ENCODE measurements around the gene SLC4A5. TPM values are rescaled to one million over a fixed set of nuclear protein-coding genes. Genes with fewer than 3 reads are reported as not detected.

SLC4A5 gene
- total and polyA plus RNA-seq, 8 donors, result 0.12 to 4.8 (median 0.58) TPM; not detected in 1

DNA sequence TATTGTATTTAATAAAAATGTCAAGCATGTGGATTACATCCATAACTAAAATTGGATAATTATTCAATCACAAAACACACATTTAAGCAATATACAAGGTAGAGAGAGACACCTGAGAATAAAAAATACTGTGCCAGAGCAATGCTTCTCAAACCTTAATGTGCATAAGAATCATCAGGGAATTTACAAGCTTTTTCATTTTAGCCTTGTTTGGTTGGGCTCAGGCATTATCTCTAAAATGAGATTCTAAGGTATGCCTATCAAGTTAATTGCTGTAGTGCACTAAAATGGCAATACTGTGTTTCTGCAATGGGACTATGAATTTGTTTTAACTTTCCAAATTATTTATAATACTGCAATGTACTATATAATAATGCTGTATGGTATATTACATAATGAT, 165.5 kb downstream of the SLC4A5 start:
- TF ChIP-seq POLR2A (IDR thresholded peaks at IDR 0.05), result no peak
- TF ChIP-seq, protein P1, sequence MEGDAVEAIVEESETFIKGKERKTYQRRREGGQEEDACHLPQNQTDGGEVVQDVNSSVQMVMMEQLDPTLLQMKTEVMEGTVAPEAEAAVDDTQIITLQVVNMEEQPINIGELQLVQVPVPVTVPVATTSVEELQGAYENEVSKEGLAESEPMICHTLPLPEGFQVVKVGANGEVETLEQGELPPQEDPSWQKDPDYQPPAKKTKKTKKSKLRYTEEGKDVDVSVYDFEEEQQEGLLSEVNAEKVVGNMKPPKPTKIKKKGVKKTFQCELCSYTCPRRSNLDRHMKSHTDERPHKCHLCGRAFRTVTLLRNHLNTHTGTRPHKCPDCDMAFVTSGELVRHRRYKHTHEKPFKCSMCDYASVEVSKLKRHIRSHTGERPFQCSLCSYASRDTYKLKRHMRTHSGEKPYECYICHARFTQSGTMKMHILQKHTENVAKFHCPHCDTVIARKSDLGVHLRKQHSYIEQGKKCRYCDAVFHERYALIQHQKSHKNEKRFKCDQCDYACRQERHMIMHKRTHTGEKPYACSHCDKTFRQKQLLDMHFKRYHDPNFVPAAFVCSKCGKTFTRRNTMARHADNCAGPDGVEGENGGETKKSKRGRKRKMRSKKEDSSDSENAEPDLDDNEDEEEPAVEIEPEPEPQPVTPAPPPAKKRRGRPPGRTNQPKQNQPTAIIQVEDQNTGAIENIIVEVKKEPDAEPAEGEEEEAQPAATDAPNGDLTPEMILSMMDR (IDR thresholded peaks at IDR 0.05), result no peak
- TF ChIP-seq POLR2AphosphoS5 (IDR thresholded peaks at IDR 0.05), result no peak
- TF ChIP-seq EP300 (IDR thresholded peaks at IDR 0.05), result no peak
- H3K4me1 ChIP-seq, result peaks cover 16 to 48% (median 33%) of the 10 kb centered on the region in 4 donors
- H3K27ac ChIP-seq, result peak overlapping the region in 4 of 5 donors; percentile 97 to 98 (median 98)
- H3K9me3 ChIP-seq, result no peaks in the 10 kb centered on the region
- H3K27me3 ChIP-seq, result no peaks in the 10 kb centered on the region
- DNase-seq, result no peak
- intact Hi-C loops (cut with DNase I; ENCODE audit: low total_unique reads), result no loop called here
- H3K4me3 ChIP-seq, result peak overlapping the region; percentile 83 to 98 (median 91)
- peaks cover 0 to 4% (median 2%) of the 10 kb centered on the region in 4 donors for H3K36me3 ChIP-seq

DNA sequence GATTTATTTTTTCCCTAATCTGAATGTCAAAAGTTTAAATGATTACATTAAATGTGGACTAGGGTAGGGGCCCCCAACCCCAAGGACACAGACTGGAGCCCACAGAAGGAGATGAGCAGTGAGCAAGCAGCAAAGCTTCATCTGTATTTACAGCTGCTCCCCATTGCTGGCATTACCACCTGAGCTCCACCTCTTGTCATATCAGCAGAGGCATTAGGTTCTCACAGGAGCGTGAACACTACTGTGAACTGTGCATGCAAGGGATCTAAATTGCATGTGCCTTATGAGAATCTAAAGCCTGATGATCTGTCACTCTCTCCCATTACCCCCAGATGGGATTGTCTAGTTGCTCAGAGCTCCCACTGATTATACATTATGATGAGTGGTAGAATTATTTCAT, 168.3 kb downstream of the SLC4A5 start:
- Histone ChIP-seq H3K4me1 (peaks cover 16 to 56% (median 35%) of the 10 kb centered on the region in 4 donors), H3K27me3 (no peaks in the 10 kb centered on the region), H3K9me3 (no peaks in the 10 kb centered on the region), H3K27ac (no peak overlapping the region), H3K4me3 (no peak overlapping the region), H3K36me3 (peaks cover 17 to 32% (median 29%) of the 10 kb centered on the region in 4 donors)
- WGBS, 5 donors, result 80 to 95% (median 82%) methylated on average over 1 of the region's 1 CpG
- intact Hi-C loops (cut with DNase I; ENCODE audit: low total_unique reads), result no loop called here
- TF ChIP-seq, protein P1 (IDR thresholded peaks at IDR 0.05), result no peak
- TF ChIP-seq POLR2A (IDR thresholded peaks at IDR 0.05) (no peak), EP300 (IDR thresholded peaks at IDR 0.05) (no peak), POLR2AphosphoS5 (IDR thresholded peaks at IDR 0.05) (no peak)
- DNase-seq, result no peak

DNA sequence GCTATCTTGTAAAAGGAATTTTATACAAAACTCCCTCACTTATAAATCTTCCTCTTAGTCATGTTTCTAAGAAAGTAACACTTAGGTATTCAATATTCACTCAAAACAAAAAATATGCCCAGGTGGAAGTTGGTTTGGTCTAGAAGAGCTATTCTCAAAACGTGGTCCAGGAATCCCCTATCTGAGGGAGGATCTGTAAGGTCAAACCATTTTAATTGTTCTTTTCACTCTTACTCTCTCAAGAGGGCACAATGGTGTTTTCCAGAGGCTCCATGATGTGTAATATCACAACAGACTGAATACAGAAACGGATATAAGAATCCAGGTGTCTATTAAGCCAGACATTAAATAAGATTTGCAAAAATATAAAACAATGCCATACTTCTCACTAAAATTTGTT, 174.5 kb downstream of the SLC4A5 start:
- Histone ChIP-seq H3K9me3 (peaks cover 0 to 5% (median 0%) of the 10 kb centered on the region in 4 donors), H3K27me3 (no peaks in the 10 kb centered on the region), H3K4me3 (no peak overlapping the region), H3K36me3 (peaks cover 56 to 90% (median 87%) of the 10 kb centered on the region in 4 donors), H3K27ac (no peak overlapping the region), H3K4me1 (peaks cover 0 to 28% (median 4%) of the 10 kb centered on the region in 4 donors)
- intact Hi-C loops (cut with DNase I; ENCODE audit: low total_unique reads), result no loop called here
- TF ChIP-seq, protein P1 (IDR thresholded peaks at IDR 0.05), result no peak
- TF ChIP-seq EP300 (IDR thresholded peaks at IDR 0.05), result no peak
- no peak for TF ChIP-seq POLR2A (IDR thresholded peaks at IDR 0.05)
- no peak for TF ChIP-seq POLR2AphosphoS5 (IDR thresholded peaks at IDR 0.05)
- 60 to 78% (median 67%) methylated on average over 2 of the region's 2 CpGs for WGBS, 5 donors
- DNase-seq, result no peak

Small RNA genes within 50 kb of the gene (small RNA-seq; reads per million reads assigned to genes)
- gene RNU6-542P, result 0 reads per million in 4 donors
- 0 reads per million in 4 donors for gene TAF13P2

Other genes with a start within 250 kb of the SLC4A5 start
- gene BOLA3, start 195.5 kb downstream of the SLC4A5 start, total RNA-seq, result 100 to 1,000 TPM in 2 of 5 donors, 10 to 100 TPM in 2, not detected in 1; 13.3 to 310 (median 65.8) TPM
- 100 to 1,000 TPM in 1 of 3 donors, 10 to 100 TPM in 2; 57.3 to 129 (median 94.1) TPM for gene BOLA3, start 195.5 kb downstream of the SLC4A5 start, polyA plus RNA-seq
- gene MOB1A, start 164.5 kb downstream of the SLC4A5 start, total RNA-seq, result 100 to 1,000 TPM in 2 of 5 donors, 10 to 100 TPM in 3; 58.9 to 127 (median 74.1) TPM
- 10 to 100 TPM; 22.4 to 38.2 (median 30.7) TPM for gene MOB1A, start 164.5 kb downstream of the SLC4A5 start, polyA plus RNA-seq
- gene MTHFD2, start 144.8 kb downstream of the SLC4A5 start, total RNA-seq, result 10 to 100 TPM in 3 of 5 donors, 1 to 10 TPM in 2; 4.3 to 51.3 (median 37.7) TPM
- gene MTHFD2, start 144.8 kb downstream of the SLC4A5 start, polyA plus RNA-seq, result 10 to 100 TPM; 34.1 to 54.1 (median 42.1) TPM
- 100 to 1,000 TPM in 3 of 5 donors, 10 to 100 TPM in 2; 71.2 to 181 (median 122) TPM for gene DCTN1, start 36.9 kb upstream of the SLC4A5 start, total RNA-seq
- 10 to 100 TPM; 65.8 to 92.6 (median 83.5) TPM for gene DCTN1, start 36.9 kb upstream of the SLC4A5 start, polyA plus RNA-seq
- gene C2orf81, start 78.2 kb upstream of the SLC4A5 start, total RNA-seq, result 1 to 10 TPM in 2 of 5 donors, not detected in 3; 2.7 to 3.5 TPM
- 1 to 10 TPM; 1.7 to 2.2 (median 2.1) TPM for gene C2orf81, start 78.2 kb upstream of the SLC4A5 start, polyA plus RNA-seq
- 1 to 10 TPM in 4 of 5 donors, not detected in 1; 3.5 to 9.8 (median 7.3) TPM for gene WDR54, start 78.3 kb upstream of the SLC4A5 start, total RNA-seq
- gene WDR54, start 78.3 kb upstream of the SLC4A5 start, polyA plus RNA-seq, result 10 to 100 TPM; 10.5 to 12.8 (median 12.5) TPM
- 100 to 1,000 TPM in 2 of 5 donors, 10 to 100 TPM in 3; 16.5 to 125 (median 27.4) TPM for gene RTKN, start 98.5 kb upstream of the SLC4A5 start, total RNA-seq
- 10 to 100 TPM; 10.8 to 27.3 (median 23.2) TPM for gene RTKN, start 98.5 kb upstream of the SLC4A5 start, polyA plus RNA-seq
- gene INO80B, start 111.7 kb upstream of the SLC4A5 start, total RNA-seq, result 10 to 100 TPM in 2 of 5 donors, 1 to 10 TPM in 2, not detected in 1; 4.7 to 44.5 (median 11.1) TPM
- 10 to 100 TPM; 32.2 to 52.2 (median 51.9) TPM for gene INO80B, start 111.7 kb upstream of the SLC4A5 start, polyA plus RNA-seq
- 10 to 100 TPM in 4 of 5 donors, 1 to 10 TPM in 1; 1.8 to 59.4 (median 21.7) TPM for gene WBP1, start 115.0 kb upstream of the SLC4A5 start, total RNA-seq
- gene WBP1, start 115.0 kb upstream of the SLC4A5 start, polyA plus RNA-seq, result 10 to 100 TPM; 78.9 to 82.4 (median 82.3) TPM
- 100 to 1,000 TPM in 1 of 5 donors, 10 to 100 TPM in 4; 17.5 to 130 (median 65.8) TPM for gene MOGS, start 122.0 kb upstream of the SLC4A5 start, total RNA-seq
- 10 to 100 TPM; 15.6 to 32.2 (median 30.4) TPM for gene MOGS, start 122.0 kb upstream of the SLC4A5 start, polyA plus RNA-seq
- 100 to 1,000 TPM in 2 of 5 donors, 10 to 100 TPM in 2, 1 to 10 TPM in 1; 4.6 to 335 (median 18.0) TPM for gene MRPL53, start 129.3 kb upstream of the SLC4A5 start, total RNA-seq
- gene MRPL53, start 129.3 kb upstream of the SLC4A5 start, polyA plus RNA-seq, result 100 to 1,000 TPM in 1 of 3 donors, 10 to 100 TPM in 2; 74.0 to 108 (median 88.6) TPM
- gene CCDC142, start 139.6 kb upstream of the SLC4A5 start, total RNA-seq, result 10 to 100 TPM; 19.1 to 78.2 (median 51.3) TPM
- 1 to 10 TPM; 3.2 to 3.4 (median 3.2) TPM for gene CCDC142, start 139.6 kb upstream of the SLC4A5 start, polyA plus RNA-seq
- 10 to 100 TPM in 4 of 5 donors, 1 to 10 TPM in 1; 4.7 to 91.2 (median 20.5) TPM for gene TTC31, start 139.7 kb upstream of the SLC4A5 start, total RNA-seq
- 10 to 100 TPM; 10.5 to 11.4 (median 10.8) TPM for gene TTC31, start 139.7 kb upstream of the SLC4A5 start, polyA plus RNA-seq
- gene LBX2, start 156.2 kb upstream of the SLC4A5 start, total RNA-seq, result 1 to 10 TPM in 2 of 5 donors, not detected in 3; 1.1 to 2.6 TPM
- gene LBX2, start 156.2 kb upstream of the SLC4A5 start, polyA plus RNA-seq, result 1 to 10 TPM; 1.1 to 2.3 (median 1.2) TPM
- gene PCGF1, start 164.3 kb upstream of the SLC4A5 start, total RNA-seq, result 10 to 100 TPM in 2 of 5 donors, 1 to 10 TPM in 3; 1.9 to 49.6 (median 6.4) TPM
- 10 to 100 TPM; 14.7 to 20.8 (median 18.1) TPM for gene PCGF1, start 164.3 kb upstream of the SLC4A5 start, polyA plus RNA-seq
- gene TLX2, start 171.0 kb upstream of the SLC4A5 start, total RNA-seq, result under 1 TPM in 1 of 5 donors, not detected in 4; 0.73 TPM
- gene TLX2, start 171.0 kb upstream of the SLC4A5 start, polyA plus RNA-seq, result under 1 TPM in 1 of 3 donors, not detected in 2; 0.28 TPM
- gene DQX1, start 182.8 kb upstream of the SLC4A5 start, total RNA-seq, result 10 to 100 TPM in 4 of 5 donors, 1 to 10 TPM in 1; 6.6 to 42.6 (median 22.8) TPM
- gene DQX1, start 182.8 kb upstream of the SLC4A5 start, polyA plus RNA-seq, result 1 to 10 TPM; 2.1 to 5.3 (median 4.1) TPM
- 100 to 1,000 TPM in 4 of 5 donors, 10 to 100 TPM in 1; 74.4 to 244 (median 173) TPM for gene AUP1, start 186.3 kb upstream of the SLC4A5 start, total RNA-seq
- 100 to 1,000 TPM in 2 of 3 donors, 10 to 100 TPM in 1; 97.9 to 235 (median 139) TPM for gene AUP1, start 186.3 kb upstream of the SLC4A5 start, polyA plus RNA-seq
- 10 to 100 TPM in 4 of 5 donors, 1 to 10 TPM in 1; 7.6 to 60.0 (median 23.7) TPM for gene HTRA2, start 186.5 kb upstream of the SLC4A5 start, total RNA-seq
- gene HTRA2, start 186.5 kb upstream of the SLC4A5 start, polyA plus RNA-seq, result 10 to 100 TPM; 24.4 to 31.2 (median 25.5) TPM
- gene LOXL3, start 210.5 kb upstream of the SLC4A5 start, total RNA-seq, result 10 to 100 TPM in 2 of 5 donors, 1 to 10 TPM in 2, under 1 TPM in 1; 0.89 to 49.0 (median 5.0) TPM
- gene LOXL3, start 210.5 kb upstream of the SLC4A5 start, polyA plus RNA-seq, result 1 to 10 TPM in 2 of 3 donors, under 1 TPM in 1; 0.76 to 1.6 (median 1.1) TPM
- gene DOK1, start 211.3 kb upstream of the SLC4A5 start, total RNA-seq, result 10 to 100 TPM in 3 of 5 donors, 1 to 10 TPM in 2; 5.9 to 89.3 (median 12.2) TPM
- gene DOK1, start 211.3 kb upstream of the SLC4A5 start, polyA plus RNA-seq, result 10 to 100 TPM in 2 of 3 donors, 1 to 10 TPM in 1; 8.8 to 17.7 (median 17.4) TPM